GM21447 (cell line): ENCODE data around the gene SGCA.

Source experiments
- ATAC-seq: cut with Tn5 transposase; IDR thresholded peaks from one replicate; pipeline ENCODE4 v1.9.1; 2021; ENCODE audit not compliant: unreplicated experiment

The SGCA gene

DNA sequence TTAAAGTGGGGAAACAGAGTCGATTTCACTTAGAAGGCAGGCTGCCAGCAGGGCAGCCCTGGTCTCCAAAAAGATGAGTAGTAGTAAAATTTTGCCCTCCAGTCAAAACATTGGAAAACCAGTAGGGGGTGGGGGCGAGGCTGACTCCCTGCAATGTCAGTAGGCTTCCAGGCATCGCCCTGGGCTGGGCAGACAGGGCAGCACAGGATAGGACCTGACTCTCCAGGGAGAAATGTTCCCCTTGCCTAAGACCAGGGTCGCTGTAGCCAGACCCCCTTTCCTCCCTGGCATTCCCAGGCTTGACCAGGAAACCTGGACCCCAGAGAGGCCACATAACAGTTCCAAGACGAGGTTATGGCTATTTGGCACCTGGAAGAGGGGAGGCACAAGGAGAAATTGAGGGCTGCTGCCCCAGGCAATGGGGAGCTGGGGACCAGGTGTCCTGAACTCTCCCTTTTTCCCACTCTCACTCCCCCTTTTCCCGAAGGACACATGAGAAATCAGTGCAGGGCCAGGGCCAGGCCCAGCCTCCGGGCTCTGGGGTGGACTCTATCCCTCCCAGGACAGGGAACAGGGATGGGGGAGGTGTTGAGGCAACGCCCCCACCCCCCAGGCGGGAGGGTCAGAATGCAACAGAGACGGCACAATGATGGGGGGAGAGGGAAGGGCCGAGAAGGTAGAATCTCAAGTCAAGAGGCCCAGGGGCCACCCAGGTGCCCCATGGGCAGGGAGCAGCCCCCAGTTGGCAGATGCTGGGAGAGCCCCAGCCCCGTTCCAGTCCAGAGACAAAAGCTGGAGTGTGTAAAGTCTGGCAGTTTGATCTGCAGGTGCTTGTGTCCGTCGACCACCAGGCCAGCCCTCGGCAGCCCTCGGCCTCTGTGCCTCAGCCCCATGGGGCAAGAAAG lies 31.3 kb upstream of the SGCA start:
- no peak for ATAC-seq

DNA sequence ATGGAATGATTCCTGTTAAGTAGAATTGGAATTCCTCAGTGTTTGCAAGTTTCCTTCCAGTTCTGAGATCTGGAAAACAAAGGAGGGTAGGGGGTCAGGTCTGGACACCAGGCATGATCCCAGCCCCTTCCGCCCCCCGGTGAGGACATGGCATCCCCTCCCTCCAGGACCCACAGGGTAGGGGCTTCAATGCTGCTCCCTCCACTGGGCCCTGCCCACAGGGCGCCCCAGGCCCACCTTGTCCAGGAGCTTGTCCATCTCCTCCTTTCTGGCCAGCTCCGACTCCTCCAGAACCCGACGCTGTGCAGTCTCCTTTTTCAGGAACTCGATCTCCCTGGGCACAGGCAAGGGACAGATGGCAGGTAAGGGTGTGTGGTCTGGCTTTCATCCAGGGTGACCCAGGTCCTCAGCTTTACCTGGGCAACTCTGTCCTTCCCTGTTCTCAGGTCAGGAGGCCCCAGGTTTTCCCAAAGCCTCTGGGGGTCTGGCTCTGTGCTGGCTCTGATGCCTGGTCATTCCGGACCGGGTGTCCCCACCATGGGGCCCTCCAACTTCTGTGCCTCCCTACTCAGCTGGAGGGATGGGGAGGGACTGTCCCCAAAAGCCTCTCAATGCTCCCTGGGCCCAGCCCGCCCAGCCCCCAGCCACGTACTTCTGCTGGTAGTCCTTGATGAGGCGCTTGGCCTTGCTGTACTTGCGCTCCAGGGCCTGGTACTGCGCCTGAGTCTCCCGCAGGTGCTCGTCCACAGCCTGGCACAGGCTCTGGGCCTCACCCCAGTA lies 30.3 kb upstream of the SGCA start:
- no peak for ATAC-seq

DNA sequence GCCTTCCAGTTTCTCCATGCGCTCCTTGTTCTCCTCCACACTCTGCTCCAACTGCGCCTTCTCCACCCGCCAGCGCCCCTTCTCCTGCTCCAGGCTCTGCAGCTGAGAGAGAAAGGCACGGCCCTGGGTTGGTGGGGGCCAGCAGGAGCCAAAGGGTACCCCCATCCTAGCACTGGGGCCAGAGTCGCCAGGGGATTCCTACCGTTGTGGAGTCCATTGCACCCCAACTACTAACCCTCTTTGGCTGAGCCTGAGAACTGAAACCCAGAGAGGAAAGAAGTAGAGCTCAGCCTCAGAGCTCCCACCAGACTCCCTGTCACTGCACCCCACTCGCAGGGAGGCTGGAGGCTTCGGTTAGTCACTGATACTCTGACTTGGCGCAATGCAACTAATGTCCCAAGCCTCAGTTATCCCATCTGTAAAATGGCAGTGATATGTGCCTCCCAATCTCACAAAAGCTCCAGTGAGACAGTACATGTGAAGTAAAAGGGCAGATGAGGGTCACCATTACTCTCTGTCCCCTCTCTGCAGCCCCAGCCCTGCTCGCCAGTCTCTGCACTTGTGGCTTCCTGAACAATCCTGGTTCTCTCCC lies 29.6 kb upstream of the SGCA start:
- no peak for ATAC-seq

DNA sequence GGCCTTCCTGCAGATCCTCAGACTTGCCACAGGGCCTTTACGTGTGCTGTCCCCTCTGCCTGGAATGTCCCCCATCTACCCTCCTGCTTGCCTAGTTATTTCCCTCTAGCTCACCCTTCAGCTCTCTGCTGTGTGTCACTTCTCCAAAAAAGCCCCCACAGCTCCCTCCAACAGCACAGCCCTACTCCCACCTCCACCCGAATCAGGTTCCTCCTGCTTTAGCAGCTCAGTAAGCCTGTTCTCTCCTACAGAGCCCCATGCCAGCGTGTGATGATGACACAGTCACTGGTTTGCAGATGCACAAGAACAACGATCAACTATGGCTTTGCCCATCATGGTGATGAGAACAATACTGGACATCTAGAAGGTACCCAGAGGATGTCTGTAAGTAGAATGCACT lies 28.8 kb upstream of the SGCA start:
- no peak for ATAC-seq

DNA sequence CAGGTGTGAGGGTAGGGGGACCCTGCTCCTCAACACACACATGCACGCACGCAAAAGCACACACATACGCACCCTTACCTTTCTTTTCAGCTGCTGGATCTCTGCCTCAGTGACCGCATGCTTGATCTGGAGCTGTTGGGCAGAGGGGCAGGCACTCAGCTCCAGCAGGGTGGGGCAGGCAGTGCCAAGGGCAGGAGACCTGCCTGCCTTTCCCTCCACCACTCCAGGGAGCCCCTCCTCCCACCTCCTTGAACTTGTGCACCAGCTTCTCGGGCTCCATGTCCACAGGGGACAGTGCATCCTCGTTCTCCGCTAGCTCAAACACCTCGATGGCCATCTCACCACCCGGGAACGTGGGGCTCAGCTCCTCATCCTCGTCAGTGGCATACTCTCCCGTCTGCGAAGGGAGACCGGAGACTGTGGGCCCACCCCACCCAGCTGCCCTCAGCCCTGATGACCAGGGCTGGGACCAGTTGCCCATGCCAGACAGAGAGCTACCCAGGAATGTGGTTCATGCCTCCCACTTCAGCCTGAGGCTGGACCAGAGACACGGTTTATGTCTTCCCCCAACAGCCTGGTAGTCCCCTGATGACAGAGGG lies 26.5 kb upstream of the SGCA start:
- no peak for ATAC-seq

DNA sequence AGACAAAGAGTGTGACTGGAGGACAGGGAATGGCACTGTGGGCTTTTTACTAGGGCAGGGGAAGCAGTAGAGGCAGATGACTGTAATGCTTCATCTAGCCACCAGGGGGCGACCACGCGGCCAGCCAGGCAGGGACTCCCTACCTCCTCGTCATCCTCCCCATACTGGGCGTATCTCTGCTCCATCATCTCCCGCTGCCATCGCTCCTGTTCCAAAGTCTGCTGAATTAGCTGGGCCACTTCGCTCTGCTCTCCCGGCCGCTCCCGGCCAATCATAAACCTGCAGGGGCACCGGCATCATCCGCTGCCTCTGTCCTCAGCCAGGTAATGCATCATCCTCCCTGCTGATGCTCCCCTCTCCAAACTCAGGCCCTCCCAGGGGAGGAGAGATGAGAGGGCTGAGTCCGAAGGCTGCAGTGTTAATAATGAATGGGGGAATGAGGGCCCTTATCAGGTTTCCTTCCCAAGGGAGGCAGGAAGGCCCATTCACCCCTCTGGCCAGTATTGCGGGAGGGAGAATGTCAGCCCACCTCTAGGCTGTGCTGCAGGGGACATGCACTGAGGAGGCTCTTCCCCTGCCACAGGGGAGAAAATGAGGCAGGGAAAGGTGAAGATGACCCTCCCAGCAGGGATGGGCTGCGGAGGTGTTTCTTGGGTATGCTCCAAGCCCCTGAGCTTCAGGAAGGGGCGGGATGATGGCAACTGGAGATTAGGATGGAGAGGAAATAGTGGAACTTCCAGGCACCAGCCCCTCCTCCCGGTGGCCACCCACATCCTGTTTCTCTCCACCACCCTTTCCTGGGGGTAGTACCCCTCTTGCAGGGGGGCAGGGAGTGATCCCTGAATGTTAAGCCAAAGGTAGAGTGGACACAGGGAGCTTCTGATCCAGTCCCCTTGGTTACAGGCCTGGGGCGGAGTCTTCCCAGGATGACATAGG lies 25.6 kb upstream of the SGCA start:
- no peak for ATAC-seq

DNA sequence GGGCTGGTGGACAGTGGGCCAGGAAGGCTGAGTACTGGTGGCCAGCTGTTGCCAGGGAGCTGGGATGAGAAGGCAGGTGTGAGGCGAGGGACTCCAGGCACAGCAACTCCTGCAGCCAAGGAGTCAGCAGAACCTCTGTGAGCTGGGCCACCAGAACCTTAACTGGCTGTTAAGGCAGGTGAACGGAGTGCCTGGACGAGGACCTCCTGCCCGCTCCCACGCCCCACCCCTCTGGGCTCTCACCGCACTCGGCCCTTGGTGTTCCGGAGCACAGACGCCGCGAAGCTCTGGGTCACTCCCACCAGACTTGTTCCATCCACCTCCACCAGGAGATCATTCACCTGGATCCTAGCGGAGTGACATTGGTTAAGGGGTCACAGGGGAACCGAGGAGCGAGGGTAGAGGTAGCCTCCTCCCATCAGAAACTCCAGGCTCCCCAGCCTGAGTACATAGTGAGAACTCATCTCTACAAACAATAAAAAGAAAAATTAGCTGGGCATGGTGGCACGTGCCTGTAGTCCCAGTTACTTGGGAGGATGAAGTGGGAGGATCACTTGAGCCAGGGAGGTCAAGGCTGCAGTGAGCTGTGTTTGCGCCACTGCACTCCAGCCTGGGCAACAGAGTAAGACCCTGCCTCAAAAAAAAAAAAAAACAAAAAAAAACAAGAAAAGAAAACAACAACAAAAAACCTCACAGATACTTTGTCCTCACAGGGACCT lies 24.6 kb upstream of the SGCA start:
- no peak for ATAC-seq

DNA sequence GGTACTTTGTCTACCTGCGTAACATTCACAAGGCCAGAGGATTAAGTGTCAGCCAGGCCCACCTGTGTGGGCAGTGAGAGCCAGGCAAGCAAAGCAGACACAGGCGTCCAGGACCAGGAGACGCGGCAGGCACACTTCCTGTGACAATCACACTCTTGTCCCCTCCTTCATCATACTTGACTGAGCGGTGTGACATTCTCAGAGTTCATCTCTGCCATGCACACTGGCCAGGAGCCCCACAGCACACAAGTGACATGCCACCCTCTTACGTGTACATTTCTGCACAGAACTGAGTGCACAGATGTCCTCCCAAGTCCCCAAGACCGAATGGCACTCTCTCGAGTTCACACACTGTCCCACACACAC lies 24.1 kb upstream of the SGCA start:
- no peak for ATAC-seq

DNA sequence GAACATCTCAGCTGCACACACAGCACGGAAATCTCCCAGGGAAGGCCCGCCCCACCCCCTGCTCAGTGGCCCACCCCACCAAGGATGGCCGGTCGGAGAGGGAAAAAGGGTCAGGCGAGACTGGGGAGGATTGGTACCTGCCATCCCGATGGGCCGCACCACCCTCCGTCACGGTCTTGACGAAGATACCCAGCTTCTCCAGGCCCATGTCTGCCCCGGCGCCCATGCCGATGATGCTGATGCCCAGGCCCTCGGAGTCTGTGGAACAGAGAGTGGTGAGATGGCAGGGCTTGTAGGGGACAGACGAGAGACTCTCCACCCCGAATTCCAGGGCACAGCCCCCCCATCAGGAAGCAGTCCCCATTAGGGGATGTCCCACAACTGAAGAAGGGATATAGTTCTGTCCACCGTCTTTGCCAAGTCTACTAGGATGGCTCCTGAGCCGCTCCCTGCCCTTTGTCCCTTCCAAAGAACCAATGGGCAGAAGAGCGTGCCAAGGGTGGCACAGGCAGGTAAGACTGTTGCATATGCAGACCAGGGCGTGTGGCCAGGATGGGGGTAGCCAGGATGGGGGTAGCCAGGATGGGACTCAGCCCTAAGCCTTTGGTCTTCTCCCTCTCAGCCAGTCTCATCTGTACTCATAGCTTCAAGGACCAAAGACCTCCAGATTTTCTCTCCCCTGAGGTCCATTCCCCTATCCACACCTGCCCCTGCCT lies 22.2 kb upstream of the SGCA start:
- ATAC-seq: no peak

DNA sequence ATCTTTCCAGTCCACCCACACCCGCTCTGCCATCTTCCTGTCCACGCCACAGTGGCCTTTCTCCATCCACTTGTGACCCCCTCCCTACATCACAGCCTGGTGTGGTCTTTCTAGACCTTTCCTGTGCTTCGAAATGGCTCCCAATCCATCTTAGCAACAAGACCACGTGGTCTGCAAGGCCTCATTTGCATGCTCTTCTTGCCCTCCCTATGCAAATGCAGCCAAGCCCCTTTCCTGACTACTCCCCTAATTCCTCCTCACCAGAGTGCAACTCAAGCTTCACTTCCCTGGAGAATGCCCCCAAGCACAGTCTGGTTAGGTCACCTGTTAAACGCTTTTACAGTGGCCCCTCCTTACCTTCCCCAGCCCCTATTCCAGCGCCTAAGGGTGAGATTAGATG lies 21.4 kb upstream of the SGCA start:
- ATAC-seq: no peak

DNA sequence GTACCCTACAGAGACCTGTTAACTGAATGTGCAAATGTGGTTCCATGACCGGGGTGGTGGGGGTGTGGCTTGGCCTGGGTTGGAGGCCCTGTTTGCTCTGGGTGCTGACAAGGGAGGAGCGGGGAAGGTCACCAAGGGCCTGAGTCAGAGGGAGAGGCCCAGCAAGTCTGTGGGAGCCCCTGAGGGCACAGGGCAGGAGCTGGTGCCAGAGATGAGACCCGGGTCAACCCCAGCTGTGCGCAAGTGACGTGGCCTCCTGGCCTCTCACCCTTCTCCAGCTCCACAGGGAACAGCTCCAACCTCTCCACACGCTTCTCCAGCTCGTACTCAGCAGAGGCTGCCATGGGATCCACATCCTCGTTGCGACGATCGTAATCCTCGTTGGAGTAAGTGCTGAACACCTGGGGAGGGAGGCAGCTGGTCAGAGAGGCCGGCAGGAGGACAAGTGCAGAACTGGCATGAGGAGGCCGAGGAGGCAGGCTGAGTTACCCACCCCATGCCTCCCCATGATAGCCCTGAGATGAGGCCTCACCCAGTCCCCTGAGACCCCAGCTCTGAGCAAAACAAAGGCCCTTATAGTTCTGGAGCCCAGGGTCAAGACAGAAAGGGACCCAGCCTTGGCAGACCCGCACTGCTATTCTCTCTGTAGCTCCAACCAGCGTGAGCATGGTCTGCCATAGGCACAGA lies 20.8 kb upstream of the SGCA start:
- ATAC-seq: no peak

DNA sequence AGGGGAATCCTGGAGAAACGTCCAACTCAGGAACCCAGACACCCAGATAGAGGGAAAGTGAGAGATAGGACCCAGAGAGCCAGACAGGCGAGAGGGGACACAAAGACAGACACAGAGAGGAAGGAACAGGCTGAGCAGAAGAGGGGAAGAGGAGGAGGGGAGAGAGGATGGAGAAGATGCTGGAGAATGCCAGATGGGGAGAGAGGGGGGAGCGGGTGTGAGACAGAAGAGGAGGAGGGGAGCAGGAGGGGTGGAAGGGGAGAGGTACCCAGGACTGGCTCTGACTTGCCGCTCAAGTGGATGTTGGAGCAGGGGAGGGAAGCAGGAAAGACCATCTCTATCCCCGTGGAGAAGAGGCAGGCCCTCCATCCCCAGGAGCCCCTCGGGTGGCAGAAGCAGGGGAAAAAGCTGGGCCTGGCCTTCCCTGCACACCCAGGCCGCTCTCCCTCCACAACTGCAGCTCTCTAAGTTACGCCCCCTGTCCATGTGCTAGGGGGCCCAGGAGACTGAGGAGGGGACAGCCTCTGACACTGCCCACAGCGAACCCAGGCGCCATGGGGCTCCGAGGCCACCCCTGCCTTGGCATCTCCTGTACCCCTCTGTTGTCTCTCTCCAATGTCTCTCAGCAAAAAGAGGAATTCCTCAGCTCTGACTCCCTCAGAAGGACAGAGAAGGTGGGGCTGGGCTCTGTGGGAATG lies 20.1 kb upstream of the SGCA start:
- no peak for ATAC-seq

DNA sequence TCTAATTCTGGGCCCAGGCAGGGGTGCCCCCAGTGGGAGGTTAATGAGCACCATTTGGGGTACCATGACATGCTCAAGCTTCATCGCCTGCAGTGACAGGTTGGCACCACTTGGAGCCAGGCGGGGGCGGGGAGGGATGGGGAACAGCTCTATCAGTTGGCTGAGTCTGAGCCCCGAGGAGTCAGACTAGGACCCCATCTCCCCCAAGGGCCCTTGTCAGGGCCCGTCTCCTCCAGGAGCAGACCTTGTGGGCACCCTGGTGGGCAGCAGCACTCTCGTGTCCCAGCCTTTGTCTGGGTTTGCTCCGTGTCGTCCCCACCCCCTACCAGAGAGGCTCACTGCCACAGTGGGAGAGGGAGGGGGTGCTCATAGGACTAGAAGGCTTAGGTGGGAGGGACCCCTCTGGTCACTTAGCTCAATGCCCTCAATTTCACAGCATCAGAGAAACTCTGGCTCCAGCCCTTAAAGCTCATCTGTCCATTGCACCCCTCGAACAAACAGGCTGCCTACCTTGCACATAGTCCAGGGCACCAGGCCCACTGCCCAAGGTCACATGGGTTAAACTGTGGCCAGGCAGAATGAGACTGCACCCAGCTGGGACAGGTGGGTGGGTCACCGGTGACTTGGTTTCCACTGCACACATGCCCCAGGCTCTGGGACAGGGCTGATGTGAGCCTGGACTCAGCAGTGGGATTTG lies 19.4 kb upstream of the SGCA start:
- ATAC-seq: no peak

DNA sequence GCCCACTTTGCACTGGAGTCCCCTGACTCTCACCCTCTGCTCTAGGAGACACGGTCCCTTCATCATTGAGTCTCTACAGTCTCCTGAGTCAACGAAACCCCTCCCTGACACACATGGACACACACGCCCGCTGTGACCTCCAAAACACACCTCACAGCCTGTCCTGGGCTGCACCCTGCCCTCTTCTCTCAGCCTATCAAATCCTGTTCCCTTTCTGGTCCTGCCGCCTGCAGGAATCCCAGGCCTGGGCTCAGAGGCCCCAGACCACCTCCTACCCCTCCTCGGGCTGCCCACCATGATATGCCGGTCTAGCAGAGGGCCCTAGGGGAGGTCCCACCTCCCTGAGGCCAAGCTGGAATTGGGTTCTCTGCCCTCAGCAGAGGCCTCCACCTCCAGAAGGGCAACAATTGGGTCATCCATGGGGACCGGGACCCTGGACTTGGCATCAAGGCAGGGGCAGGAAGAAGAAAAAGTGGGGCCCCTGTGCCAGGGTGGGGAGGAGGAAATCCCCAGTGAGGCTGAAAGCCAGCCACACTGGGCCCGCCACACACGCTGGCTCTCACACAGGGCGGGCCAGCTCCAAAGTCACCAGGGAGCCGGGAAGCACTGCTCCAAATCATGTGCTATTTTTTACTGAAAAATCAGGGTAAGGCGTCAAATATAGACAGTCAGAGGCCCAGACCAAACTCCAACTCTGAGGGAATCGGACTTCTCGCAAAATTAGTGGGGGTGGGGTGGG lies 18.7 kb upstream of the SGCA start:
- ATAC-seq: no peak

DNA sequence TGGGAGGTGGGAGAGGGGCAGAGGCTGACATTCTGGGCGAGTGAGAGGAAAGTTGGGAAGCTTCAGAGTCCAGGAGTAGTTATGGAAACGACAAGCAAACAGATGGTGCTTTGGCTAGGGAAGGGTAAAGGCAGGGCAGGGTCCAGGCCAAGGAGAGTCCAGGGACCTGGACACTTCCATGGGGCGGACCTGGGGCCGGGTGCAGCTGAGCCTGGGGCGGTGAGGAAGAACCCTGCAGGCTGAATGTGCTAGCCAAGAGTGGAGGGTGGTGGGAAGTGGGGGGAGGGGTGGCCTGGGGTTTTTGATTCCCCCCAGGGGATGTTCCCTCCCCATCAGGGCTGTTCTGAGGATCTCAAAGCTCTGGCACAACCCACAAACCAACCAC lies 18.0 kb upstream of the SGCA start:
- ATAC-seq: no peak

DNA sequence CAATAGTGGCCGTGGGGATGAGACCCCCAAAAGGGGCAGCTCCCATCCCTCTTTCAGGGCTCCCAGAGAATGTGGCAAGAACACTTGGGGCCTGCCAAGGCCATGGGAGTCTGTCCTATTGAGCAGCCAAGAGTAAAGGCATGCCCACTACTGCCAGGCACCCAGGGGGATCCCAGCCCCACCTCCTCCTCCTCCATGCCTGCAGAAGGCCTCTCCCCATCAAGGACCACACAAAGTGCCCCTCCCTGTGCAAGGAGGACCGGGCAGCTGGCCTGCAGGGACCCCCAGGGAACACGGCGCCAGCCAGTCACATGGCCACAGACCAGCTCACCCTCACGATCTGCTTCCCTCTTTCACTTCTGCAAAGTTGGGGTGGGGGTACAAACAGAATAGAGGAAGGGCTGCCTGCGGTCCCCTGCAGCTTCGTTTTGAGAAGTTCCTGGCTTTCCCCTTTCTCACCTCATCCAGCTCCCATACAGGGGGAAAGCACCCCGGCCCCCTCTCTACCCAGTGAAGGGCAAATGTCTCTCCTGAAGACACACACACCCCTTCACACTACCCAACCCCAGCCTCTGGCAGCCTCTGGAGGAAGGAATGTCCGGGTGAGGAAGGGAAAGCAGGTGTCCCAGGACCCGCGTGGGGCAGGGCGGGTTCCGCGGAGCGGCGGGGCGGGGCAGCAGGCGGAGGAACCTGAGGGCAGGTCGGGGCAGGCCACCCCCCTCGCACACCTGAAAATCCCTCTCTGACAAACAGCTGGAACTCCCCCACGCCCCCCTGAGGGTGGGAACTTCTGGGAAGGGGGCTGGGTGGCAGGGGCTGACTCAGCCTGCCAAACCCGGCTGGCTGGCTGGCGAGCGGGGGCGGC lies 17.3 kb upstream of the SGCA start:
- peak; percentile 46 for ATAC-seq
